Sciatic nerve (tissue), 2 donors: Measurements from ENCODE around the gene SERPINA1. TPM values are rescaled to one million over a fixed set of nuclear protein-coding genes. Genes with fewer than 3 reads are reported as not detected.

Experiments
- ATAC-seq: fragments of 200-7000 bp; cut with Tn5 transposase; one replicate; pipeline ENCODE4 v1.9.1; 2020; ENCODE audit warnings: mild to moderate bottlenecking, moderate library complexity
- DNase-seq: peaks from one replicate; pipeline ENCODE4 v3.0.0-alpha.2; 2020; ENCODE audit warnings: low spot score
- intact Hi-C: fragments of 100-400 bp; cut with DNase I; formaldehyde crosslinking; loops from one replicate; pipeline ENCODE4 v1.14.2; 2022
- total RNA-seq: library from RNA; stranded (reverse); fragmentation: NEBNext Ultra II Directional; extraction: Animal tissue kit (Norgen Biotek cat#: 25700); gene quantifications from one replicate; pipeline ENCODE4 v1.2.1, GENCODE V29; 2021
- donor health status: DM: no; HTN: no; CAD: no.
- donor health status: DM: no; HTN: no; CAD: no.

The SERPINA1 gene
- total RNA-seq, 1 donor from 2014 or later: 28.5 TPM

DNA sequence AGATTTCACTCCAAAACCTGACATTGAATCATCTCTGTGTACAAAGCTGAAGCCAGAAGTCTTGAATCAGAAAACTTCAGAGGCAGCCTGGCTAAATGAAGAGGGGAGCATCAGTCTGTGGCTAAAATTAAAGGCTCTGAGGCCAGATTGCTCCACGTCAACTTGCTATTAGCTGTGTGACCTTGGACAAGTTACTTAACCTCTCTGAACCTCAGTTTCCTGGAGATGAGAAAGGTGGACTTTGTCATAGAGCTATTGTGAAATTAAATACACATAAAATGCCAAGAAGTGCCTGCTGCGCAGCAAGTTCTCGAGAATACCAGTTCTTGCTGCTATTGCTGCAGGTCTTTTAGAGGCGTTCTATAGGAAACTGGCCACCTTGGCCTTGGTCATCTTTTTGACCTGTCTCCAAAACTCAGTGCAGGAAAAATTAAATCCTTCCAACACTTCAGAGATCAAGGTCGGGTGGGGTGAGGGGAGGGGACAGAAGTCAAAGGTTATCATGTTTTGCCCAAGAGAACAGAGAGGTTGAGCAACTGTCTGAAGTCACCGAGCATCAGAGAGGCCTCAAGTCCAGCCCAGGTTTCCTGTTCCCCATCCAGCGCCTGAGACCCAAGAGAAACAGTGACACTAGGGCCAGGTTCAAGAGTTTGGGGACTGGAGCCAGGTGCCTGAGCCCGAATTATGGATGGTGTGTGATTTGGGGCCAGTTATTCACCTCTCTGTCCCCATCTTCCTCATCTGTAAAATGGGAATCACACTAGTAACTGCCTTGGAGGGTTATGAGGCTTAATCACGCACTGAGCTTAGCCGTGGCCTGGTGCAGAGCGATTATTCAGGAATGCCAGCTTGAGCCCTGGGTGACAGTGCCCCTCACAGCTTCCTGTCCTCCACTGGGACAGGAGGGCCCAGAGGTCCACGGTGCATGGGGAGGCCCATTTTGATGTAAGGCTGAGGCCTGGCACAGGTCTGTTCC, 1.1 kb downstream of the SERPINA1 start:
- intact Hi-C loops: no loop called here
- ATAC-seq: no peak
- no peak for DNase-seq

DNA sequence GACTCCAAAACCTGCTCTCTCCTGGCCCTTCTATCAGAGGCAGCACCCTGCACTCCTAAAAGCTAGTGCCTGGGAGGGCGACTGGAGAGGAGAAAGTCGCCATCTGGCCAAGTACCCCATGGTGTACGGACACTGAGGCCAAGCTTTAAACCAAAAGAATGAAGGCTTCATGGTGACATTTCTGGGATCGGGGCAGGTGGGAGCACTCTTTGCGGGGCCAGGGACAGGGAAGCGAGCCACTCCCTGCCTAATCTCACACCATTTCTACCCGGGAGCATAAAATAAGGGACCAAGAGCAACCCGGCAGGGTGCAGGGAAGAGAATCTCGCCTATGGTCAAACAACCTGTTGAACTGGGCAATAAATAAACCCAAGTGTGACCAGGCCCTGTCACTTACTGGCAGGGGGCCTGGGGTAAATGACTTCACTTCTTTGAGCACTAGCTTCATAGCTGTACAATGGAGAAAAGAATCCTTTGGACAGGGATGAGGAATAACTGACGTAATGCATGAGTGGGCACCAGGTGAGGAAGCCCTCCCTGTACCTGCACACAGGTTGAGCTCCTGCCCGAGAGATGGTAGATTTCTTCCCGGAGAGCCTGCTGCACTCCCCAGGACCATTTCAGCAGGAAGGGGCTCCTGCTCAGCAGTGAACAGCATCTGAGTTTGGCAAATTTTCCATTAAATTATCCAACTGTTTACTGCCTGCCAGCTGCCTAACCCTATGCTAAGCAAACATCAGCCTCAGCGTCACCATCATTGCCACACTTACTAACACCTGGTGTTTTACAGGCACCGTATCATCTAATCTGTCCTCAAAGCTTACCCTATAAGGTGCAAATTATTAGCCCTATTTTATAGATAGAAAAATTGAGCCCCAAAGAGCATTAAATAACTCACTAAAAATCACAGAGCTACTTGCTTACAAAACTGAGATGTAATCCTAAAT, 2.0 kb downstream of the SERPINA1 start:
- intact Hi-C loops: no loop called here
- no peak for DNase-seq
- ATAC-seq: no peak

DNA sequence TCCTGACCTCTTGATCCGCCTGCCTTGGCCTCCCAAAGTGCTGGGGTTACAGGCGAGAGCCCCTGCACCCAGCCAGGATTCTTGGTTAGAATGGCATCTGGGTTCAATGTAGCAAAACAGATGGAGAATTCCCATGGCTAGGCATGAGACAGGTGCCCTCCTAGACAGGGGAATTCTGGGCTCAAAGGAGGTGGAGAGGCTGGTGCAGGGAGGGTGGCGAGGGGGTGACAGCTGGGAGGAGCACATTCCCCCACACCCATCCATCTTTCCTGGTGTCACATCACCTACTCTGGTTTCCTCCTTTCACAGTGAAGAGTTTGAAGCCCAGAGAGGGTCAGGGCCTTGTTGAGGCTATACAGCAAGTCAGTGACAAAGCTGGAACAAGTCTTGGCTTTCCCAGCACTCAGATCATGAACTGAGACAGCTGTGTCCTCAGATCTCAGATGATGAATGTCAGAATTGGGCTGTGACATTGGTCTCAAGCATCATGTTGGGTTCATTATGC, 2.8 kb downstream of the SERPINA1 start:
- ATAC-seq: no peak
- no peak for DNase-seq
- intact Hi-C loops: no loop called here

DNA sequence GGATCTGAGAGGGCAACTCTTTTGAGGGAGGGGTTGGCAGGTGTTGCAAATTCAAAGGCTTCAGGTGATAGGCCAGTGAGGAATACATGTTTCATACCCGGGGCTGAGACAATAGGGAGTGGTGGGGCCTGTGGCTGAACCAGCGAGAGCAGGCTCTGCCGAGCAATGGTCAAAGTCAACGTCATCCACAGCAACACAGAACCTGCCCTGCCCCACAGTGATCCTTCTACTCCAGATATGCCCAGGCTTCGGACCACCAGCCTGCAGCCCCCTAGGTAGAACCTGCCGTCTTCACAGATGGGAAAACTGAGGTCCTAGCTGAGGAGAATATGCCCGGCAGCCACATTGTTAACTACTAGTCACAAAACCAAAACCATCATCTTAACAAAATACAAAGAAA, 4.1 kb downstream of the SERPINA1 start:
- ATAC-seq (no peak), DNase-seq (no peak)
- intact Hi-C loops: no loop called here

DNA sequence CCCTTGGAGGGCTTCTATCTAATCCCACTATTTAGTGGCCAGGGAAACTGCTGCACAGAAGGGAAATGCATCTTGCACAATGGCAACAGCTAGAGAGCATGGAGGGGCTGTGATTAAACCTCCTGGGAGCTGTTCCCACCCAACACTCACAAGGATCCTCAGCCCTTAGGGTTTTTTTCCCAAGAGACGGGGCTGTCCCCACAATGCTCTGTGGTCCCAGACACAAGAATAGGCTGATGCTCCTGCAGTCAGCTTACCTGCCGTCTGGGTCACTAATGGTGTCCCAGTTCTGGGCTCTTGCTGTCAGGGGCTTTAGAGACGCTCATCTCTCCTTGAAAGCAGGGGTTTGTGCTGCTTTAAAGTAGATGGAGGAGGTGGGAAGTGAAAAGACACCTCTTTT, 4.6 kb downstream of the SERPINA1 start:
- intact Hi-C loops: no loop called here
- ATAC-seq (no peak), DNase-seq (no peak)

DNA sequence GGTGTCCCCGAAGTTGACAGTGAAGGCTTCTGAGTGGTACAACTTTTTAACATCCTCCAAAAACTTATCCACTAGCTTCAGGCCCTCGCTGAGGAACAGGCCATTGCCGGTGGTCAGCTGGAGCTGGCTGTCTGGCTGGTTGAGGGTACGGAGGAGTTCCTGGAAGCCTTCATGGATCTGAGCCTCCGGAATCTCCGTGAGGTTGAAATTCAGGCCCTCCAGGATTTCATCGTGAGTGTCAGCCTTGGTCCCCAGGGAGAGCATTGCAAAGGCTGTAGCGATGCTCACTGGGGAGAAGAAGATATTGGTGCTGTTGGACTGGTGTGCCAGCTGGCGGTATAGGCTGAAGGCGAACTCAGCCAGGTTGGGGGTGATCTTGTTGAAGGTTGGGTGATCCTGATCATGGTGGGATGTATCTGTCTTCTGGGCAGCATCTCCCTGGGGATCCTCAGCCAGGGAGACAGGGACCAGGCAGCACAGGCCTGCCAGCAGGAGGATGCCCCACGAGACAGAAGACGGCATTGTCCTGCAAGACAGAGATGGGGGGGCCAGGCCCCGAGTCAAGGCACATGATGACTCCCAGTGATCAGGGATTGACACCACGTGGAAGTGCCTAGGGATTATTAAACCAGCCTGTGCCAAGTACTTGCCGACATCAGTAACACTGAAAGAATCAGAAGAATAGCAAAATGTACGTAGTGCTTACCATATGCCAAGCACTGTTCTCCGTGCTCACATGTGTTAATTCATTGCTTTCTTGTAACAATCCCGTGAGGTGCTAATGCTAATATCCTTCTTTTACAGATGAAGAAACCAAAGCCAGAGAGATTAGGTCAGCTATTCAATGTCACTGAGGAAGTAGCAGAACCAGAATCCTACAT, 5.4 kb downstream of the SERPINA1 start:
- DNase-seq (no peak), ATAC-seq (no peak)

DNA sequence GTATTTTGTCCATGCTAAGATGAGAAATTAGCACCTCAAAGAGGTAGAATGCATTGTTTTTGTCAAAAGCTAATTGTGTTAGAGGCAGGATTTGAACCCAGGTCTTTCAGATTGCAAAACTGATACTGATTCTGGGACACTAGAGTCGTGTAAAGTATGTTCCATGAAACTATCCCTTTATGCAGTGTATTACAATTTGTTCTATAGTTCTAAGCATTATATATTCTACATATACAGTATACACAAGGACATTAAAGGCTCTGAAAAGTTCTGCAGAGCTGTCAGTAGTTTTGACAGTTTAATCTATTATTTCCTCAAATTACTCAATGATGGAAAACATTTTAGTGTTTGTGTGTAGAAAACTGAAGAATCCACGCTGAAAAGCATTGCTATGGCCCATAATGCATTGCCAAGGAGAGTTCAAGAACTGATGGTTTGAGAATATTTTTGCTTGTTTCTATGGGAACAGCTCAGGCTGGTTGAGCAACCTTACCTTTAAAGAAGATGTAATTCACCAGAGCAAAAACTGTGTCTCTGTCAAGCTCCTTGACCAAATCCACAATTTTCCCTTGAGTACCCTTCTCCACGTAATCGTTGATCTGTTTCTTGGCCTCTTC, 6.2 kb downstream of the SERPINA1 start:
- intact Hi-C loops: no loop called here
- DNase-seq (no peak), ATAC-seq (no peak)

More for the DNA sequence above, 5.4 kb downstream of the SERPINA1 start:
- intact Hi-C loops: no loop called here

DNA sequence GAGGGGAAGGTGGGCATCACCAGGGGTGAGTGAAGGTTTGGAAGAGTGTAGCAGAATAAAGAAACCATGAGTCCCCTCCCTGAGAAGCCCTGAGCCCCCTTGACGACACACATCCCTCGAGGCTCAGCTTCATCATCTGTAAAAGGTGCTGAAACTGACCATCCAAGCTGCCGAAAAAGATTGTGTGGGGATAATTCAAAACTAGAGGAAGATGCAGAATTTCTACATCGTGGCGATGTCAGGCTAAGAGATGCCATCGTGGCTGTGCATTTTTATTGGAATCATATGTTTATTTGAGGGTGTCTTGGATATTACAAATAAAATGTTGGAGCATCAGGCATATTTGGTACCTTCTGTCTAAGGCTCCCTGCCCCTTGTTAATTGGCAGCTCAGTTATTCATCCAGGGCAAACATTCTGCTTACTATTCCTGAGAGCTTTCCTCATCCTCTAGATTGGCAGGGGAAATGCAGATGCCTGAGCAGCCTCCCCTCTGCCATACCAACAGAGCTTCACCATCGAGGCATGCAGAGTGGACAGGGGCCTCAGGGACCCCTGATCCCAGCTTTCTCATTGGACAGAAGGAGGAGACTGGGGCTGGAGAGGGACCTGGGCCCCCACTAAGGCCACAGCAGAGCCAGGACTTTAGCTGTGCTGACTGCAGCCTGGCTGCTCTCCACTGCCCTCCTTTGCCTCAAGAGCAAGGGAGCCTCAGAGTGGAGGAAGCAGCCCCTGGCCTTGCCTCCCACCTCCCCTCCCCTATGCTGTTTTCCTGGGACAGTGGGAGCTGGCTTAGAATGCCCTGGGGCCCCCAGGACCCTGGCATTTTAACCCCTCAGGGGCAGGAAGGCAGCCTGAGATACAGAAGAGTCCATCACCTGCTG, 7.0 kb downstream of the SERPINA1 start:
- DNase-seq (no peak), ATAC-seq (no peak)
- intact Hi-C loops: no loop called here

DNA sequence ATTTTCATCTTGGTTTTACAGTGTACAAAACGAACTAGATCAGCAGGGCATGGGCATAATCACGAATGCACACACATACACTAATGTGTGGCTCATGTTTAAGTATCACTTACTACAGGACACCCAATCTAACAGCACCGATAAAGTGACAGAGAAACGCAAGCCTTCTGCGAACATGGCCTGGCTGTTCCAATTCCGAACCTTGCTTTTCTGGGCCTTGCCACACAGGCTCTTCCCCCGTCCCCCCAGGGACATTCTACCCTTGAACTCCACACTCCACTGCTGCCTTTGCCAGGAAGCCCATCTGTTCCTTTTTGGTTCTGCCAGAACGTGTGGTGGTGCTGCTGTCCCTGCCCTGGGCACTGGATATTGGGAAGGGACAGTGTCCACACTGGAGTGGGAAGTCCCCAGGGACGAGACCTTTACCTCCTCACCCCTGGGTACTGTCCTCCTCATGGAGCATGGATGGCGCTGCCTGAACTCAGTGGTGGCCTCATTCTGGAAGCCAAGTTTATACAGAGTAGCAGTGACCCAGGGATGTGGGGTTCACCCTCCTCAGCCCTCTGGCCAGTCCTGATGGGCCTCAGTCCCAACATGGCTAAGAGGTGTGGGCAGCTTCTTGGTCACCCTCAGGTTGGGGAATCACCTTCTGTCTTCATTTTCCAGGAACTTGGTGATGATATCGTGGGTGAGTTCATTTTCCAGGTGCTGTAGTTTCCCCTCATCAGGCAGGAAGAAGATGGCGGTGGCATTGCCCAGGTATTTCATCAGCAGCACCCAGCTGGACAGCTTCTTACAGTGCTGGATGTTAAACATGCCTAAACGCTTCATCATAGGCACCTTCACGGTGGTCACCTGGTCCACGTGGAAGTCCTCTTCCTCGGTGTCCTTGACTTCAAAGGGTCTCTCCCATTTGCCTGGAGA, 7.9 kb downstream of the SERPINA1 start:
- intact Hi-C loops: no loop called here
- DNase-seq (no peak), ATAC-seq (no peak)

DNA sequence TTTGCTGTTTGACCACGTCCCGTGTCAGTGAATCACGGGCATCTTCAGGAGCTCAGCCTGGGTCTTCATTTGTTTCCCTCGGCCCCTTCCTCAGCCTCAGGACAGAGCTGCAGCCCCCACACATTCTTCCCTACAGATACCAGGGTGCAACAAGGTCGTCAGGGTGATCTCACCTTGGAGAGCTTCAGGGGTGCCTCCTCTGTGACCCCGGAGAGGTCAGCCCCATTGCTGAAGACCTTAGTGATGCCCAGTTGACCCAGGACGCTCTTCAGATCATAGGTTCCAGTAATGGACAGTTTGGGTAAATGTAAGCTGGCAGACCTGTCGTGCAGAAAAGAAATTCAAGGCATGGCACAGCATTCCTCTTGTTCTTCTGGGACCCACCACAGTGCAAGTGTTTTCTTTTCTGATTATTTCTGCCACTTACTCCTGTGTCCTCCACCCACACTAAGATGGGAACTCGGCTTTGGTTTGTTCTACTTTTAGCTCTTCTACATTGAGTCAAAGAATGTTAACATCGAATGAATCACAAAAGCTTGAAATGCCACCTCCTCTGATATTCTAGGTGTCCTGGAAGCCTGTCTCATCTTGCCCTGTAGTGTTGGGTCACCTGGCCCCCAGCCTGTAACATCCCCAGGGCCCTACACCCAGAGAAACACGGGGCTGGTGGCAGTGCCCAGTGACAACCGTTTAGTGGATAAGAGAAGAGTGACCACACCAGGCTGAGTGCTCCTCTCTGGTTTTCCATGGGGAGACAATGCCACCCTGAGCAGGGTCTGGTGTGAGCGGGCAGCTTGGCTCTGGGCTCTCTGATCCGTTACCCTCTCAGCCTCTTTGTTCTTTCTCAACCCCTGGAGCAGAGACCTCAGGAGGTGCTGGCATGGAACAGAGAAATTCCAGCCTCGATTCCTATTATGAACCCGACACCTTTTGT, 8.8 kb downstream of the SERPINA1 start:
- DNase-seq: no peak
- no peak for ATAC-seq
- intact Hi-C loops: no loop called here

DNA sequence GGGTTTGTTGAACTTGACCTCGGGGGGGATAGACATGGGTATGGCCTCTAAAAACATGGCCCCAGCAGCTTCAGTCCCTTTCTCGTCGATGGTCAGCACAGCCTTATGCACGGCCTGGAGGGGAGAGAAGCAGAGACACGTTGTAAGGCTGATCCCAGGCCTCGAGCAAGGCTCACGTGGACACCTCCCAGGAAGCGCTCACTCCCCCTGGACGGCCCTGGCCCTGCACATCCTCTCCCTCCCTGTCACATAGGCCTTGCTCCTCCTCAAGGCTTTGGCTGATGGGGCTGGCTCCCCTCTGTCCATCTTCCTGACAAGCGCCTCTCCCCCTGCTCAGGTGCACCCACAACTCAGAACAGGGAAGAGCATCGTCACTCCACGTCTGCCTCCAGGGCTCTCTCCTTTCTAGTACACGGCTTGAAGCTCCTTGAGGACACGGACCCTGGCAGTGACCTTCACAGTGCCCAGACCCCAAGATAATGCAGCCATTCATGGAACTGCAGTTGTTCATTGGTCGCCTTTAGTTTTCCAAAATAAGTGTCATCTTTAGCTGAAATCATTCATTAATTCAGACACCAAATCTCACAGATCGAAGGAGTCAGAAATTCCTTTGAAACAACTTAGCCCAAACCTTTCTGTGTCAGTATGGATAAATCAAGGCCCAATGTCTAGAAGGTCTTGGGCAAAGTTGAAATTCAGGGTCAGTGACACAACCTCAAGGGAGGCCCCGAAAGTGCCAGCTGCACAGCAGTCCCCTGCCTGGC, 9.7 kb downstream of the SERPINA1 start:
- ATAC-seq (no peak), DNase-seq (no peak)
- intact Hi-C loops: no loop called here

DNA sequence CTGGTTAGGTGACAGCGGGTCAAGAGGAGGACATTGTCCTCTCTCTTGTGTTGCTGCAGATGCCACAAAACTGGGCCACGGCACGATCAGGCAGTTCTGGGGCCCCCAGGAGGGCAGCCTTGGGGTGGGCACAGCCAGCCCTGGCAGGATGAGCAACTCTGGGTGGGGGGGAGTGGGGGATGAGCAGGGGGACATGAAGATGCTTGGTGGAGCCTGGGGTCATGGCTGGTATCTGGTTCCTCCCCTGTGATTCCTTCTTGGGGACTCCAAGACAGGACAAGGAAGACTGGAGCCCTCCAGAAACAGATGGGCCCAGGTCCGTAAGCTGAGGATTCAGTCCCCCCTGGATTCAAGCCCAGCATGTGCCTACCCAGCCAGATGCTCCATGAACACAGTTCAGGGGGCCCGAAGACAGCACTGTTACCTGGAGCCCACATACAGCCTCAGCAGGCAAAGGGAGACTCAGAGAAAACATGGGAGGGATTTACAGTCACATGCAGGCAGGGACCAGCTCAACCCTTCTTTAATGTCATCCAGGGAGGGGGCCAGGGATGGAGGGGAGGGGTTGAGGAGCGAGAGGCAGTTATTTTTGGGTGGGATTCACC, 10.4 kb downstream of the SERPINA1 start:
- DNase-seq (no peak), ATAC-seq (no peak)
- intact Hi-C loops: no loop called here

DNA sequence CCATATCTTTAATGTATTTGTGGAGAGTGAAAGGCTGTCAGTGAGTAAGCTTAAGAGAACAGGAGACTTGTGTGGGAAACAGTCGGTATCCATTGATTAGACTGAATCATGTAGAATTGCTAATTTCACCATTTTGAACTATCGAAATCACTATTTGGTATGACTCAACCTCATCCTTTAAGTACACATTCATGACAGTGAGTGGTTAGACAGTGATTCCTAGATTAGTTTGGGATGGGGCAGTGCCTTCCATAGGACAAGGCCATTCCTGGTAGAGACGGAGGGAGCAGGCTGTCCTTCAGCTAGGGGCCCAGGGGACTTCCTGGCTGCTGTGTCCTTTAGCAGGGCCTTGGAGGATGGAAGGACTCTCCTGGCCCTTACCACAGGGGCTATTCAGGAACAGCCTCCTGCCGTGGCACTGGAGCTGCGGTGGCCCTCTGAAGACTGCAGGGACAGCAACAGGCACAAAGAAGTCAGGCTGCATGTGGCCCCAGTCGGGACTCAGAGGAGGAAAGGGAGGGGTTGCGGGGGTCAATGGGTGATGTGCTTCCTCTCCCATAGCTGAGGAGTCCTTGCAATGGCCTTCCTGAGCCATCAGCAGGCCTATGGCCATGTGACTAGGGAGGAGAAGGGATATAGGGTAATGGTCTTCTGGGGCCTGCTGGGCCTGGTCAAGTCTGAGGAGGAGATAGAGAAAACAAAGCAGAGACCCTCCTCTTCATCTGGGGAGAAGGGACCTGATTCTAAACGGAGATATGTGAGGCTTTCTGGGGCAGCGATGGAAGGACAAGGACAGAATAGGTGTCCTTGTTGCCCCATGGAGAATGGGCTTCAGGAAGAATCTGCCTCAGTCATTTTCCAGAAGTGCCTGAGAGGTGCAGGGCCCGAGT, 11.2 kb downstream of the SERPINA1 start:
- no peak for DNase-seq
- ATAC-seq: no peak
- intact Hi-C loops: loop anchor here (1.0 kb wide), 1 partner anchor 18 kb away; no protein-coding TSS in a partner anchor
